GM21390 (cell line): ENCODE measurements around the gene MTMR3.
"Not testable (repeated sequence)": the region's sequence is repeated elsewhere in the genome, so short reads cannot be mapped to it uniquely, and the experiment has no call there.

ENCODE experiments used
- ATAC-seq: cut with Tn5 transposase; IDR thresholded peaks from one replicate; pipeline ENCODE4 v1.9.1; 2021; ENCODE audit not compliant: unreplicated experiment

MTMR3 gene

DNA sequence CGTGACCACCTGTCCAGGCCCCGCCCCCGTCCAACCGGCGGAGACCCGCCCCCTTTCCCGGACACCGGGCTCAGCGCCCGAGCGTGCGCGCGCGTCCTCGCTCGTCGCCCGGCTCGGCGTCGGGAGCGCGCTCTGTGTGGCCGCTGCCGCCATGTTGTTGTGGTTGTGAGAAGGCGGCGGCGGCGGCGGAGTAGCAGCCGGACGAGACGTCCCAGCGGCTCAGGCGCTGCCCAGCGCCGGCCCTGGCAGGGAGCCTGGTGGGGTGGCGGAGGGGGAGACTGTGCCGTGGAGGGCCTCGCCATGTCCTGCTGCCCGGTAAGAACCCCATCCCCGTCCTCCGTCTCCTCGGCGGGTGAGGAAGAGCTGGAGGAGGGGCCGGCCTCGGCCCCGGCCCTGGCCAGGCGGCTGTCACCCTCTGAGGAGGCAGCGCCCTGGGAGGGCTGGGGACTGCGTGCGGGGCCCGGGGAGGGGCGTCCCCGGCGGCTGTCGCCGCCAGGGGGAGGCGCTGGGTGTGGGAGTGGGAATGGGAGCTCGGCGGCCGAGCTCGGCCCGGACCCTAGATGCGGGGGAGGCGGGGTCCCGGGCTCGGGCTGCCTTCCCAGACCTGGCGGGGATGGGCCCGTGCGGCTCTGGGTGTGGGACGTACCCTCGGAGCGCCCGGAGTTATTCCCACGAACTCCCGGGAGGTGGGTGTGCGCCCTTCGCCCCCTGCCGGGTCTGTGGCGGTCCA lies at the start of gene MTMR3:
TSS of gene MTMR3 (plus strand) at position 130 of the 730 bp plus-strand sequence. CDS start 87,886 bp downstream, outside the sequence.
- ATAC-seq, result peak; percentile 67

DNA sequence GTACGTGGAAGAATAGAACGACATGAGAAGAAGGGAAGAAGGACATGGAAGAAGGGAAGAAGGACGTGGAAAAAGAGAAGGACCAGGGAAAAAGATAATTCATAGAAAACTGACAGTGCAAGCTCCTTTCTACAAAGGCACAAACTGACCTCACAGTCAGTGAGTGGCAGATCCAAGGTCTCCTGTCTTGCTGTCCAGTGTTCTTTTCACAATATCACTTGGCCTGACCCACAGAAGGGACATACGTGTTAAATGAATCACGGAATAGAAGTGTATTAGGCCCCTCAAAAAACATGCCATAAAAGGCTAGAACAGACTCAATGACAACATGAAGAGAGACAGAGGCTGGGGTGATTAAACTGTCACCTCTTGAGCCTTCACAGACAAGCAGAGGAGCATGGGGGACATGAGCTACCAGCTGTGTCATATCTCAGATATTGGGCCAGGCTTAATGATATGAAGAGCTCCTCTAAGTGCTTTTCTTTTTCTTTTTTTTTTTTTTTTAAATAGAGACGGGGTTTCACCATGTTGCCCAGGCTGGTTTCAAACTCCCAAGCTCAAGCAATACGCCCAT lies 49.5 kb upstream of the MTMR3 start:
- ATAC-seq, result no peak

DNA sequence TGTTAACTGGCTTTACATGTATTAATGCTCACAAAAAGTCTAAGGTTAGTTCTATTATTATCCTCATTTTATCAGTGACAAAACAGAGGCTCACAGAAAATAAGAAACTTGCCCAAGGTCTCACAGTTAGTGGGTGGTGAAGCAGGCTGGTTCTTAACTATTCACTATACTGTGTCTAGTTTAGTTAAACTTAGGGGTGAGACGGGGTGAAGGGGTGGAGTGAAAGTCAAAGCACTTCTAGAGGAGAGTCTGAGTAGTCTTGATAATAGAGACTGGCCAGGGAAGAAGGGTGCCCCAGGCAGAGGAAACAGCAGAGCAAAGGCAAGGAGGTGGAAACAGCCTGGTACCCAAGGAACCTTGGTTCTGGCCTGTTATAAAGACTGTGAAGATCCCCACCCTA lies 48.9 kb upstream of the MTMR3 start:
- ATAC-seq, result no peak

DNA sequence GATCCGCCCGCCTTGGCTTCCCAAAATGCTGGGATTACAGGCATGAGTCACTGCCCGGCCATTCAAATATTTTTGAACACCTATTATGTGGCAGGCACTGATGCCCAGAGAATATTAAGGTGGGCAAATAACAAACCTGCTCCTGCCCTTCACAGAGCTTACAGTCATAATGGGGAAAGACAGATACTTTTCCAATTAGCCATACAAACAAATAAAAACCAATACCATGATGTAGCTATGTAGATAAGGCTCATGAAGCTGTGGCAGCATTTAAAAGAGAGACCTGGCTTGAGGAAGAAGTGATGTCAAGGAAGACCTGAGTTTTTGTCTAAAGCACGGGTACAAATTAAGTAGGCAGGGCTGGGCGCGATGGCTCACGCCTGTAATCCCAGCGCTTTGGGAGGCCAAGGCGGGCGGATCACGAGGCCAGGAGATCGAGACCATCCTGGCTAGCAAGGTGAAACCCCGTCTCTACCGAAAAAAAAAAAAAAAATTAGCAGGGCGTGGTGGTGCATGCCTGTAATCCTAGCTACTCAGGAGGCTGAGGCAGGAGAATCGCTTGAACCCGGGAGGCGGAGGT lies 46.1 kb upstream of the MTMR3 start:
- ATAC-seq, result not testable (repeated sequence)

DNA sequence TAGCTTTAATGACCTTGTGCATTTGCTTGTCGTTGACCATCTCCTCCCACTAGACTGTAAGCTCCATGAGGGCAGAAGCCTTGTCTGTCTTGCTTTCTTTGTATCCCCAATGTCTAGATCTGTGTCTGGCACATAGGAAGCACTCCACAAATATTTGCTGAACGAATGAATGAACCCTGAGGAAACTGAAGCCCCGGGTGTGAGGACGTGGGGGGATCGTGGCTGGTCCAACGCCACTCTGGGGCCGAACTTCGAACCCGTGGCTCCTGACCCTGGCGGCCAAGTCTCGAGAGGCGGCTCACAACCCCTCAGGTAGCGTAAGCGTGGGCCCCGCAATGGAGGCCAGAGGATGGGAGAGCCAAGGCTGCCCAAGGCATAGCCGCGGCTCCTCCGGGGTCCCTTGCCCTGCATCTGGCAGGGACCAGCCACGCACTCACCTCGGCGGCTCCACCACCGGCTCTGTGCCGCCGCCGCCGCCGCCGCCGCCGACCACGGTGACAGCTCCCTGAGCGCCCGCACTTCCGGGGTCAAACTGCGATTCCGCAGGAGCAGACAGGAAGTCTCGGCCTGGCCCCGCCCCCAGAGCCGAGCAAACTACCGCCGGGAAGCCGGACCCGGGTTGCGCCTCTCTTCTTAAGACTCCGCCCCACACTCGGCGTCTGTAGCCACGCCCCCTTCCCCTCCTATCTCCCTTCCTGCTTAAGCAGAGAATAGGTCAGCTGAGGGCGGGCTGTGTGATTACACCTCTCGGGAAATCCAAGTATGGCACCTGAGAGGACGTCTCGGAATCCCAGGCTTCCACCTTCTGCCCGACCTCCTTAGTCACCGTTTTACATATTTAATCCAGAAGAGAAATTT lies 45.0 kb upstream of the MTMR3 start, which contains the start of gene ASCC2:
TSS of gene ASCC2 (minus strand) at position 534 of the 858 bp plus-strand sequence. CDS start 5,949 bp downstream, outside the sequence.
- ATAC-seq, result peak; percentile 92

DNA sequence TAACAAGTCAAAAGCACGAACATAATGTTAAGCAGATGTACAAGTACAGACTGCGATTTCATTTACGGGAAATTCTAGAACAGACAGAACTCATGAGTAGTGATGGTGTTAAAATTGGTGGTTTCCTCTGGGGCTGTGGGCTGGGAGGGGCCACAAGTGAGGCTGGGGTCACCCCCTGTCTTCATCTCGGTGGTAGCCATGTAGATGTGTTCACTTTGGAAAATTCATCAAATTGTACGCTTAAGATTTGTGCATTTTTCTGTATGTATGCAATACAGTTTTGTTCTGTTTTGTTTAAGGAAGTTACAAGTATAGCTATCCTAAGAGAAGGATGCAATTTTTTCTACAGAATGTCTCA lies 44.4 kb upstream of the MTMR3 start:
- peak; percentile 5 for ATAC-seq

DNA sequence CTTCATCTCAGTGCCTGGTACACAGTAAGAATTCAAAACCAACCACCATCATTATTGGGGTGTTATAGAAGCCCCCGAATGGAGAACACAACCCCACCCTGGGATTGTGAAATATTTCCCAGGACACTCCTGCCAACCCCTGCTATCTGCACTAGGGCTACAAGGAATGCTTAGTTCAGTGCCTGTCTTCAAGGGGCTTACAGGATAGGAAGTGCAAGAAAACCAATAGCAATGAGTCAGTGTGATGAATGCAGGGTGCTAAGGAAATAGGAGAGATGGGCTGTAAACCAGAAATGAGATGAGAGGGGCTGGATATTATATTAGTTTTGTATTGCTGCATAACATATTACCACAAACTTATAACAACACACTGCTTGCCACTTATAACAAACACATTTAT lies 43.9 kb upstream of the MTMR3 start:
- no peak for ATAC-seq

DNA sequence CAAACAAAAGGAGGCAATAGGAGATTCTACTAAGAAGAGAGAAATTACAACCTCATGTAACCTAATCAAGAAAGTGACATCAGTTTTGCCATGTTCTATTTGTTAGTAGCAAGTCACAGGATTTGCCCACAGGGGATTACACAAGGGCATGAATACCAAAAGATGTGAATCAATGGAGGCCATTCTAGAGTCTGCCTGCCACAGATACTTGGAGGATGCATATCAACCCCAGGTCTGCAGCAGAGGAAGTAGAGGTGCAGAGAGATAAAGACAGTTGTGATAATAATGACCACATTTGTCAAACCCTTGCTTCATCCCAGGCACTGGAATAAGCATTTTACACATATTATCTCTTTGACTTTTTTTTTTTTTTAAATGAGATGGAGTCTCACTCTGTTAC lies 42.5 kb upstream of the MTMR3 start:
- no peak for ATAC-seq

DNA sequence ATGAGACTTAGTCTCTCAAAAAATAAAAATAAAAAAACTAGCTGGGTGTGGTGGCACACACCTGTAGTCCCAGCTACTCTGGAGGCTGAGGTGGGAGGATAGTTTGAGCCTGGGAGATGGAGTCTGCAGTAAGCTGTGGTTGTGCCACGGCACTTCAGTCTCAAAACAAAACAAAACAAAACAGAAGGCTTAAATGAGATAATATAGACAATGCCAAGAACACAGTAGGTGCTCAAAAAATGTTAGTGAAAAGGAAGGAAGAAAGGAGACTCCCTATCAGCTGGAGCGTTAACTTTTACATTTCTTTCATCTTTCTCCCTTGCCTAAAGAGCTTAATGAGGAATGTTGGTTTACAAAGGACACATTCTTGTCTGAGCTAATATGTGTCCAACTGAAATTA lies 40.8 kb upstream of the MTMR3 start:
- no peak for ATAC-seq

DNA sequence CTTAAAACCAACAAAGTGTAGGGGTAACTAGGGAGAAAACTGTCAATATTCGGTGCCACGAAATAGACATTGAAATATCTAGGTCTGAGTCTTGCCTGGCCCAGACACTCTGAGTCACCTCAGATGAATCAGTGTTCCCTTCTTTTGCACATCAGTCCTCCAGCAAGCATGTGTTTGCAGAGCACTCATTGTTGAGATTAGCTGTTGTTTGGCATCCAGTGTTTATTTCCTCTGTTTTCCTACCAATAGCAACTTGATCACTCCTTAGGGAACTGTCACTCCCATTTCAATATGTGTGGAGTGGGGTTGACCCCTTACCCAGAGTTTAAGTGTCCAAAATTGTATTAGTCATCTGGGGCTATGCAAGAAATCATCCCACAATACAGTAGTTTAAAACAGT lies 40.2 kb upstream of the MTMR3 start:
- ATAC-seq, result no peak

DNA sequence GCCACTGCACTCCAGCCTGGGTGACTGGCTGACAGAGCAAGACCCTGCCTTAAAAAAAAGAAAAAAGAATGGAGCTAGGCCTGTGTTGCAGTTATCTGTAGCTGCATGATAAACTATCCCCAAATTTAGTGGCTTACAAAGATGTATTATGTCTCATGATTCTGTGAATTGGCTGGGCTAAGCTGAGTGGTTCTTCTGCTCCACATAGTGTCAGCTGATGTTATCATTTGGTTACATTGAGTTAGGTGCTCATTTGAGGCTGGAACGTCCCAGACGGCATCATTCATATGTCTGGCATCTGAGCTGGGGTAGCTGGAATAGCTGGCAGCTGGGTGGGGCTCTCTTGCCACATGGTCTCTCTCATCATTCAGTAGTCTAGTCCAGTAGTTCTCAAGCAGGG lies 36.7 kb upstream of the MTMR3 start:
- no peak for ATAC-seq

DNA sequence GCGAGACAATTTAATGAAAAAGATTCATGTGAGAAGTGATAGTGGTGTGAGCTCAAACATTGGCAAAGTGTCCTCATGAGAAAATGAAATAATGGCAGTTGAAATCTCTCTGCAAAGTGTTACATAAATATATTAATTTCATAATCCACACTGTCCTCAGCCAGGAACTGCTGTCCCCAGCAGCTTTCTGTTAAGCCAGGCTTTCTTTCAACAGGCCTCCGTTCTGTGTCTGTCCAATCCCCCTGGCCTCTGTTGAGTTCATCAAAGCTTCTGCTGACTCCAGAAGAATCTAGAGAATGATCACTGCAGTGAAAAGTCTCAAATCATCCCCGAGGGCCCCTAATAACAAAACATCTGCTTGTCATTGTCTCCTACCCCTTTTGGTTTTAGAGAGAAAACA lies 34.9 kb upstream of the MTMR3 start:
- no peak for ATAC-seq

DNA sequence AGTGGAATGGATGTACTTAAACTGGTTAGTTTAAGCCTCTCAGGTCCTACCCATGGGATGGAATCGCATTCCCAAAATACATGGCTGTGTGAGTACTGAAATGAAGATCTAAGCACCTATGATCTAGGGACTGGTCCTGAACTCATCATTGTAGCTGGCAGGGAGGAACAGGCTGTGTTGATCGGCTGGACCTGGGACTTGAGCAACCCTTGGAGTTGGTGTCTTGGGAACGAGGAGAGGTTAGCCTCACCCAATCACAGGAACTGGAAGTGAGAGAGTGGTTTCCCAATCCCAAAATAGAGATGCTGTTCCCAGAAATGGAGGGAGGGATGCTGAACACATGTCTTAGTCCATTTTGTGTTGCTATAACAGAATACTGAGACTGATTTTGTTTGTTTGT lies 28.5 kb upstream of the MTMR3 start:
- no peak for ATAC-seq

DNA sequence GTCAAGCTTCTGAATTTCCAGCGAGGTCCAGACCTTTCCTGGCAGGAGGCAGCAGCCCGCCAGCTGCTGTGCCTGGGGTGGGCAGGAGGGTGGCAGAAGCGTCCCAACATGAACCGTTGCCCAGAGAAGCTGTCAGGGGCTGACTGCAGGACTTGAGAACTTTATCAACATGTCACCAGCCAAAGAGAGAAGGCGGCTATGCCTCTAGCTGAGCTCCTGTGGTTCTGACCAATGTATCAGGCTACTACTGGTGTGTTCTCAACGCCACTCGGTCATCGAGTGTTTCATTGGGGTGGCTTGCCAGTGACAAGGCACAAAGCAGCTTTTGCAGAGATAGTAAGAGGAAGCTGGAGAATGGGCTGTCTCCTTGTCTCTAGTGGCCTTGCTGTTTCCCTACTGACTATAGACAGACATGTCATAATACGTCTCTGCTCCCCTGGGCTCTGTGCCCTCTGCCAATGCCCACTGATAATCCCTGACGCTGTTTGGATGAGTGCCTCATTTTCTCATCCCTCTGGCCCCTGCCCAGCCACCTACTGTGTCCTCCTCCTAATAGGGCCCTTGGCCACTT lies 27.3 kb upstream of the MTMR3 start:
- no peak for ATAC-seq

DNA sequence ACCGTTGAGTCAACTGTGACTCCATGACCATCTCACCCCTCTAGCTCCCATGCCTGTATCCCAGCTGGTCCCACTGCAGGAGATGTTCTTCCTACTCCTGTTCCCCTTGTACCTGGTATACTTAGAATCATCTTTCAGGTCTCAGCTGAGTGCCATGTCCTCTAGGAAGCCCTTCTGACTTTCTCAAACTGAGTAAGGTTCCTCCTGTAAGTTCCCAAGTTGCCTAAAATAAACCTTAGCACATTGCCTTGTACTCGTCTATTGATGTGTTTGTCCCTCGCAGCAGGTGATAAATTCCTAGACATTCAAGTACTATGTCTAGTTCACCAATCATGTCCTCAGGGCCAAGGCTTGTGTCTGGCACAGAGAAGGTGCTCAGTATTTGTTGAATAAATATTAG lies 26.5 kb upstream of the MTMR3 start:
- ATAC-seq, result no peak

DNA sequence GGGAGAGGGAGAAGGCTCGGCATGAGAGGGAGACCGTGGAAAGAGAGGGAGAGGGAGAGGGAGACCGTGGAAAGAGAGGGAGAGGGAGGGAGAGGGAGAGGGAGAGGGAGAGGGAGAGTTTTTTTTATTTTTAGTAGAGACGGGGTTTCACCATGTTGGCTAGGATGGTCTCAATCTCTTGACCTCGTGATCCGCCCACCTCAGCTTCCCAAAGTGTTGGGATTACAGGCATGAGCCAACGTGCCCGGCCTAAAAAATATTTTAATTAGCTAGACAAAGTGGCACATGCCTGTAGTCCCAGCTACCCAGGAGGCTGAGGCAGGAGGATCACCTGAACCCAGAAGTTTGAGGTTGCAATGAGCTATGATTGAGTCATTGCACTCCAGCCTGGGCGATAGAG lies 23.9 kb upstream of the MTMR3 start:
- ATAC-seq, result not testable (repeated sequence)

DNA sequence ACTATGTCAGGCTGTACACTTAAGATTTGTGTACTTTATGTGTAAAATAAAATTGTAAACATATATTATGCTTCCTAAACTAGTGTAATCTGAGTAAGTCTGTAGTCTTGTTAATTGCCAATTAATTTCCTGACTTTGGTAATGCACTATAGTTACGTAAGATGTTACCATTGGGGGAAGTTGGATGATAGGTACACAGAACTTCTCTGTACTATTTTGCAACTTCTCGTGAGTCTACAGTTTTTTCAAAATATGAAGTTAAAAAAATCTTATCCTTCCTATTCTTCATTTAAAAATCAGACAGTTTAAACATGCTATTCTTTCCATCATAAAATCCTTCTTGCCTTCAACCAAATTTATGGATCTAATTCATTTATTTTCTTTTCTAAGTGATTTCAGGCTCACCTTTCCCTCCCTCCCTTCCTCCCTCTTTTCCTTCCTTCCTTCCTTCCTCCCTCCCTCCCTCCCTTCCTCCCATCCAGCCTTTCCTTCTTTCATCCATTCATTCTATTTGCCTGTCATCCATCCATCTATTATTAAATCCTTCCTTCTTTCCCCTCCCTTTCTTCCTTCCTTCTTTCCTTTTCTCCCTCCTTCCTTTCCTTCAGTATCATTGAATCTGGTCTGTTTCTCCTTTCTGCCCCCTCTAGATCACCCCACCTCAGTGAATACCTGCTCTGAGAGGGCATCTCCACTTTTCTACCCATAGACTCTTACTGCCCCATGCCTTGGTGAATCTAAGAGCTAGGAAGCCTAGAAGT lies 22.8 kb upstream of the MTMR3 start:
- ATAC-seq, result no peak

DNA sequence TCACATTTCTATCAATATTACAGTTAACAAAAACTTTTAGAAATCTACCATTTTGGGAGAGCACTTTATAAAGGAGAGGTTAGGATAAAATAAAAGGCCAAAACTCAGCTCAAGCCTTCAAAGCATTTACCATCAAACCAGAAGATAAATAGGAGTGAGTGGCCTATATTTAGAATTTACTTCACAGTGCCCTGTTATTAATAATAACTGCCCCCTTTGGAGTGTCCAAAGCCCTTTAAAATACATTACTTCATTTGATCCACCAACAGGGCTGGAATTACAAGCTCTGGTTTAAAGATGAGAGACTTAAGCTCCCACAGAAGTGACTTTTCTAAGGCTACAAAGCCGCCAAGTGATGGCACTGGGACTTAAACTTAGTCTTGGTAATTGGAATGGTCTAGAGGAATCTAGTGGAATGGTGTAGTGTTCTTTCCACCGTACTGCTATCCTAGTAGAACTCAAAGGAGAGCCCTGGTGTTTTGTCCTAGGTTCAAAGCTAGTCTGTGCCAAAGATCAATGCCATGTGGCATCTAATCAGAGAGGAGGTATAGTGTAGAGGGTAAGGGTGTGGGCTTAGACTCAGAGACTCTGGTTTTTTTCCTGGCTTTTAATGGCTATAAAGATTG lies 21.2 kb upstream of the MTMR3 start:
- ATAC-seq, result no peak

DNA sequence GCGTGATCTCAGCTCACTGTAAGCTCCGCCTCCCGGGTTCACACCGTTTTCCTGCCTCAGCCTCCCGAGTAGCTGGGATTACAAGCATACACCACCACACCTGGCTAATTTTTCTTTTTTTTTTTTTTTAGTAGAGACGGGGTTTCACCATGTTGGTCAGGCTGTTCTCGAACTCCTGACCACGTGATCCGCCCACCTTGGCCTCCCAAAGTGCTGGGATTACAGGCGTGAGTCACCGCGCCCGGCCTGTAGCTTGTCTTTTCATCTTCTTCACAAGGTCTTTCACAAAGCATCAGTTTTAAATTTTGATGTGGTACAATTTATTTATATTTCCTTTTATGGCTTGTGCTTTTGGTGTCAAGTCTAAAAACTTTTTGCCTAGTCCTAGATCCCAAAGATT lies 17.4 kb upstream of the MTMR3 start:
- not testable (repeated sequence) for ATAC-seq

DNA sequence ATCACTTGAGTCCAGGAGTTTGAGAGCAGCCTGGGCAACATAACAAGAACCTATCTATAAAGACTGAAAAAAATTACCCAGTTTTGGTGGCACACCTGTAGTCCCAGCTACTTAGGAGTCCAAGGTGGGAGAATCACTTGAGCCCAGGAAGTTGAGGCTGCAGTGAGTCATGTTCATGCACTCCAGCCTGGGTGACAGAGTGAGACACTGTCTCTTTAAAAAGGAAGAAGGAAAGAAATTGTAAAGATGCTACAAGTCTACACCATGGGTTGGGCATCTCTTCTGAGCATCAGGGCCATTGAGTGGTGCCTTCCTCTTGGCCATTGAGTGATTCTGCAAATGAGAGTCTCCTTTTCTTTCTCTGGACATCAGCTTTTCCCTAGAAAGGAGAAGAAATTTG lies 15.7 kb upstream of the MTMR3 start:
- ATAC-seq, result no peak
